Panc1 (cell line): ENCODE results near the gene FYN. TPM values are rescaled to one million over a fixed set of nuclear protein-coding genes. Genes with fewer than 3 reads are reported as not detected.

Experiments
- ATAC-seq: fragments of 200-7000 bp; cut with Tn5 transposase; 2 replicates; pipeline ENCODE4 v1.9.1; 2020; ENCODE audit warnings: mild to moderate bottlenecking, moderate library complexity
- BruUV-seq: library from RNA; stranded (reverse); fragments of 400-500 nt; replicated peaks from 2 replicates; lab custom pipeline; 2021; lab: Mats Ljungman, UMichigan
- CTCF ChIA-PET: fragments of 300-600 bp; sonication (Branson Sonifier 250); formaldehyde crosslinking; loops from one replicate; lab custom pipeline; 2022; ENCODE audit warnings: antibody characterized with exemption; lab: Charles Lee
- POLR2A ChIA-PET: fragments of 300-600 bp; sonication (Branson Sonifier 250); formaldehyde crosslinking; loops from one replicate; lab custom pipeline; 2022; ENCODE audit warnings: antibody characterized with exemption; lab: Charles Lee
- DNase-seq: peaks from one replicate; pipeline ENCODE4 v3.0.0-alpha.2; 2010; ENCODE audit warnings: low read depth, low spot score
- H3K27ac ChIP-seq: 2 replicates; pipeline ENCODE4 v1.5.1; 2011; ENCODE audit warnings: mild to moderate bottlenecking, low read length, inconsistent platforms
- H3K27me3 ChIP-seq: fragments of 200-500 bp; sonication (Bioruptor generic); 2 replicates; pipeline ENCODE4 v1.6.0; 2014; ENCODE audit warnings: low read length, inconsistent platforms; ENCODE audit not compliant: control insufficient read depth, insufficient read depth
- H3K36me3 ChIP-seq: fragments of 200-500 bp; sonication (Bioruptor generic); 2 replicates; pipeline ENCODE4 v1.5.1; 2014; ENCODE audit warnings: inconsistent platforms, mild to moderate bottlenecking, low read length, moderate library complexity; ENCODE audit not compliant: control insufficient read depth, insufficient read depth
- H3K4me1 ChIP-seq: 2 replicates; pipeline ENCODE4 v1.5.1; 2011; ENCODE audit warnings: inconsistent platforms, mild to moderate bottlenecking, low read length, moderate library complexity; ENCODE audit not compliant: control insufficient read depth, insufficient read depth
- H3K4me3 ChIP-seq, 2 experiments: 2 replicates each; pipeline ENCODE4 v1.5.1; 2011 to 2012; ENCODE audit warnings: low read depth in 2 of 2, low read length in 2 of 2, mild to moderate bottlenecking in 2 of 2, inconsistent platforms in 1 of 2, moderate library complexity in 1 of 2
- H3K9me3 ChIP-seq: fragments of 200-500 bp; sonication (Bioruptor generic); 2 replicates; pipeline ENCODE4 v1.5.1; 2014; ENCODE audit warnings: low read depth, mild to moderate bottlenecking, inconsistent platforms, low read length, moderate library complexity; ENCODE audit not compliant: control insufficient read depth, insufficient read depth
- CTCF ChIP-seq: fragments of 450-650 bp; IDR thresholded peaks from 2 replicates; pipeline ENCODE4 v1.5.1; 2017; ENCODE audit warnings: mild to moderate bottlenecking
- POLR2AphosphoS5 ChIP-seq: IDR thresholded peaks from 2 replicates; pipeline ENCODE4 v1.6.1; 2012; ENCODE audit warnings: mild to moderate bottlenecking, low read depth, low read length, moderate library complexity
- REST ChIP-seq, 2 experiments: IDR thresholded peaks; 2 replicates each; pipeline ENCODE4 v1.6.1; 2011 to 2012; ENCODE audit warnings: low read depth in 2 of 2, control low read depth in 1 of 2, low read length in 1 of 2, mild to moderate bottlenecking in 1 of 2, moderate library complexity in 1 of 2; ENCODE audit not compliant: insufficient read depth in 1 of 2
- SIN3A ChIP-seq: IDR thresholded peaks from 2 replicates; pipeline ENCODE4 v1.6.1; 2012; ENCODE audit warnings: low read depth, mild to moderate bottlenecking, low read length, moderate library complexity, borderline replicate concordance; ENCODE audit not compliant: insufficient read depth
- TCF7L2 ChIP-seq: IDR thresholded peaks from 2 replicates; pipeline ENCODE4 v1.6.1; 2011; ENCODE audit warnings: mild to moderate bottlenecking, low read depth, low read length, inconsistent platforms
- in situ Hi-C: cut with HindIII; loops from 2 replicates; pipeline ENCODE4 v1.10.0; 2016; ENCODE audit warnings: low sequenced_read_pairs, low pct_unique_long_range_greater_than_20kb
- intact Hi-C: fragments of 100-400 bp; cut with micrococcal nuclease; formaldehyde crosslinking; loops from one replicate; pipeline ENCODE4 v1.10.0; 2022; ENCODE audit not compliant: unreplicated experiment
- total RNA-seq: library from RNA; stranded (reverse); gene quantifications from one replicate; pipeline ENCODE4 v1.2.1, GENCODE V29; 2021; ENCODE audit not compliant: unreplicated experiment

Gene FYN
- total RNA-seq, 1 experiment from 2014 or later, result 4.2 TPM

DNA sequence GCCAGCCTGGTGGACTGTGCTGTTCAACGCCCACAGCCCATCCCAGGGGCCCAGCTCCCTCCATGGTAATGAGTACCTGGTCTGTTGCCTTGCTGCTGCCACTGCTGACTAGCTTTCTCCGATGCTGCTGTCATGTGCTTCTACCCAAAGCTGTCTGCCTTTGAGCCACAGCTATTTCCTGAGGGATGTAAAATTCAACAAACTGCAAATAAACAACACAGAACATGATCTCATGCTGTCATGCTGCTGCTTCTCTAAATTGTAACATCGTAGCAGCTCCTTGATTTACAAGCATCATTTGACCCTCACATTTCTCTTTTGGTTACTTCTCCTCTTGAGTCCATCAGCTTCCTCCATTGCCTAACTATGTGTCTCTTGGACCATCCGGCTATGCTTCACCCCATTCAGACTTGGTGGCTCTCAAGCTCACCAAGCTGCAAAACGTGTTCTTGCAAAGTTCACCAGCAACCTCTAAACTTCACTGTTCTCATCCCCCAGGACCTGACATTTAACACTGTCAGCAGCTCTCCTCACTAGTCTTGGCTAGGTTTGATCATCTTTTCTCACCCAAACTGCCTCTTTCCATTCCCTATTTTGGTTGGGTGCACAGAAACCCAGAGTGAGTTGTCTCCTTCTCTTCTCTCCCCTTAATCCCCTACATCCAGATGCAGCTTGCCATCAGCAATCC lies 54.6 kb downstream of the FYN start:
- intact Hi-C loops (no loop called here), in situ Hi-C loops (no loop called here)
- no peak for TF ChIP-seq REST (IDR thresholded peaks at IDR 0.05; ENCODE audit: insufficient read depth in 1 of 2, low read depth in 2 of 2, low read length in 1 of 2)
- no peak for TF ChIP-seq SIN3A
- TF ChIP-seq CTCF, result no peak
- TF ChIP-seq TCF7L2, result no peak
- TF ChIP-seq POLR2AphosphoS5, result no peak
- CTCF ChIA-PET, result no interaction called here
- Histone ChIP-seq H3K27me3 (peaks cover 19% of the 10 kb centered on the region), H3K4me3 (no peak overlapping the region), H3K9me3 (no peaks in the 10 kb centered on the region), H3K36me3 (no peaks in the 10 kb centered on the region), H3K27ac (no peak overlapping the region), H3K4me1 (no peaks in the 10 kb centered on the region)
- ATAC-seq (no peak), DNase-seq (no peak)
- BruUV-seq, result no TSS peak
- POLR2A ChIA-PET, result no interaction called here

- Histone ChIP-seq H3K27ac (no peak overlapping the region), H3K4me1 (no peaks in the 10 kb centered on the region), H3K27me3 (peaks cover 19% of the 10 kb centered on the region), H3K4me3 (no peak overlapping the region), H3K9me3 (no peaks in the 10 kb centered on the region), H3K36me3 (no peaks in the 10 kb centered on the region)
- no peak for TF ChIP-seq SIN3A
- no peak for TF ChIP-seq TCF7L2
- no peak for TF ChIP-seq CTCF
- no peak for TF ChIP-seq REST (IDR thresholded peaks at IDR 0.05; ENCODE audit: insufficient read depth in 1 of 2, low read depth in 2 of 2, low read length in 1 of 2)
- TF ChIP-seq POLR2AphosphoS5, result no peak
- intact Hi-C loops (no loop called here), in situ Hi-C loops (no loop called here)
- no TSS peak for BruUV-seq
- POLR2A ChIA-PET, result no interaction called here
- CTCF ChIA-PET, result no interaction called here
- ATAC-seq (no peak), DNase-seq (no peak)
These were observed 55.7 kb downstream of the FYN start for GRCh38 chr6:111817451-111818120.
